ENCODE measurements around the gene ZNF667.

ZNF667 gene

GRCh38 chr19:56393119-56394012 is 83.8 kb downstream of the ZNF667 start, which contains the start of gene ZNF582:
TSS of gene ZNF582 (minus strand) at chr19:56393534. CDS start at chr19:56391752, 1,782 bp downstream.
- peak; percentile 70 for DNase-seq (ENCODE audit: low read depth)

Data from stimulated activated CD8-positive, alpha-beta memory T cell treated with anti-CD3 and anti-CD28 coated beads, Interleukin-15, amount 100 ng/mL, for 24 hours (primary cell).